OCI-LY1 (cell line): ENCODE data around the gene AMBRA1.

Source experiments
- H2AFZ ChIP-seq: fragments of 200-600 bp; sonication (generic), shearing (Covaris generic); 2 replicates; pipeline ENCODE4 v1.6.0; 2014; ENCODE audit warnings: antibody characterized with exemption, mild to moderate bottlenecking, low read length
- H3F3A ChIP-seq: fragments of 200-600 bp; sonication (generic), shearing (Covaris generic); 2 replicates; pipeline ENCODE4 v1.6.0; 2014; ENCODE audit warnings: mild to moderate bottlenecking, antibody characterized with exemption, low read length, moderate library complexity; ENCODE audit not compliant: insufficient read depth
- H3K27ac ChIP-seq: fragments of 200-600 bp; sonication (generic); 2 replicates; pipeline ENCODE4 v1.5.1; 2014; ENCODE audit warnings: low read length, mixed run types, mild to moderate bottlenecking, low read depth; ENCODE audit not compliant: poor library complexity, severe bottlenecking
- H3K27me3 ChIP-seq: fragments of 200-600 bp; sonication (generic); 2 replicates; pipeline ENCODE4 v1.6.0; 2014; ENCODE audit warnings: antibody characterized with exemption, mild to moderate bottlenecking, low read length, moderate library complexity; ENCODE audit not compliant: insufficient read depth
- H3K36me3 ChIP-seq: fragments of 200-600 bp; sonication (generic); 2 replicates; pipeline ENCODE4 v1.6.1; 2014; ENCODE audit warnings: mild to moderate bottlenecking, antibody characterized with exemption, low read length, moderate library complexity, mixed read lengths; ENCODE audit not compliant: insufficient read depth
- H3K4me1 ChIP-seq: fragments of 200-600 bp; sonication (generic); 2 replicates; pipeline ENCODE4 v1.5.1; 2014; ENCODE audit warnings: mild to moderate bottlenecking, low read length, moderate library complexity; ENCODE audit not compliant: insufficient read depth, severe bottlenecking
- H3K4me2 ChIP-seq: fragments of 200-600 bp; sonication (generic), shearing (Covaris generic); 2 replicates; pipeline ENCODE4 v1.6.1; 2014; ENCODE audit warnings: low read length
- H3K4me3 ChIP-seq: fragments of 200-600 bp; sonication (generic); 2 replicates; pipeline ENCODE4 v1.5.1; 2014; ENCODE audit warnings: low read length, low read depth, mild to moderate bottlenecking, mixed read lengths; ENCODE audit not compliant: poor library complexity, severe bottlenecking
- H3K79me2 ChIP-seq: fragments of 200-600 bp; shearing (Covaris generic); 2 replicates; pipeline ENCODE4 v1.6.1; 2016; ENCODE audit warnings: mixed run types, low read length, mixed read lengths; ENCODE audit not compliant: insufficient read depth
- H3K9ac ChIP-seq: fragments of 200-600 bp; sonication (generic), shearing (Covaris generic); 2 replicates; pipeline ENCODE4 v1.6.1; 2014; ENCODE audit warnings: mild to moderate bottlenecking, low read length, mixed read lengths
- H3K9me2 ChIP-seq: fragments of 200-600 bp; sonication (generic), shearing (Covaris generic); 2 replicates; pipeline ENCODE4 v1.6.1; 2014; ENCODE audit warnings: low read depth, mild to moderate bottlenecking, low read length, mixed read lengths
- H3K9me3 ChIP-seq: fragments of 200-600 bp; shearing (Covaris generic); 2 replicates; pipeline ENCODE4 v1.6.1; 2014; ENCODE audit warnings: low read length, mixed read lengths
- H4K20me1 ChIP-seq: fragments of 200-600 bp; sonication (generic), shearing (Covaris generic); 2 replicates; pipeline ENCODE4 v1.6.0; 2016; ENCODE audit warnings: mild to moderate bottlenecking, low read length; ENCODE audit not compliant: insufficient read depth
- CTCF ChIP-seq: fragments of 200-600 bp; sonication (generic), shearing (Covaris generic); IDR thresholded peaks from 2 replicates; pipeline ENCODE4 v1.5.1; 2017; ENCODE audit warnings: mild to moderate bottlenecking, antibody characterized with exemption, low read length, moderate library complexity, mixed read lengths
- EZH2 ChIP-seq: fragments of 200-600 bp; sonication (generic), shearing (Covaris generic); IDR thresholded peaks from 2 replicates; pipeline ENCODE4 v1.8.0; 2017; ENCODE audit warnings: borderline replicate concordance, mixed run types, mild to moderate bottlenecking, antibody characterized with exemption, low read length, moderate library complexity, mixed read lengths

The AMBRA1 gene

GRCh38 chr11:46480909-46481308 lies 112.9 kb downstream of the AMBRA1 start:
- H3K4me2 ChIP-seq: no peak overlapping the region
- no peaks in the 10 kb centered on the region for H3K9me3 ChIP-seq
- H3K9me2 ChIP-seq: no peaks in the 10 kb centered on the region
- H3K27ac ChIP-seq: no peak overlapping the region
- H3K9ac ChIP-seq: no peak overlapping the region
- no peaks in the 10 kb centered on the region for H3K4me1 ChIP-seq
- no peaks in the 10 kb centered on the region for H3K79me2 ChIP-seq
- H3K4me3 ChIP-seq: no peak overlapping the region
- H3K27me3 ChIP-seq: no peaks in the 10 kb centered on the region
- no peaks in the 10 kb centered on the region for H4K20me1 ChIP-seq
- H3F3A ChIP-seq: no peaks in the 10 kb centered on the region
- no peaks in the 10 kb centered on the region for H3K36me3 ChIP-seq
- TF ChIP-seq CTCF (no peak), EZH2 (no peak)
- H2AFZ ChIP-seq: no peak overlapping the region

GRCh38 chr11:46480166-46480726 lies 113.6 kb downstream of the AMBRA1 start:
- Histone ChIP-seq H3K4me1 (no peaks in the 10 kb centered on the region), H3F3A (no peaks in the 10 kb centered on the region), H3K79me2 (no peaks in the 10 kb centered on the region), H3K27me3 (no peaks in the 10 kb centered on the region), H3K9me3 (no peaks in the 10 kb centered on the region), H3K4me3 (no peak overlapping the region), H3K36me3 (no peaks in the 10 kb centered on the region), H3K9me2 (no peaks in the 10 kb centered on the region), H4K20me1 (no peaks in the 10 kb centered on the region), H3K9ac (no peak overlapping the region), H2AFZ (no peak overlapping the region), H3K27ac (no peak overlapping the region), H3K4me2 (no peak overlapping the region)
- TF ChIP-seq EZH2 (no peak), CTCF (no peak)

DNA sequence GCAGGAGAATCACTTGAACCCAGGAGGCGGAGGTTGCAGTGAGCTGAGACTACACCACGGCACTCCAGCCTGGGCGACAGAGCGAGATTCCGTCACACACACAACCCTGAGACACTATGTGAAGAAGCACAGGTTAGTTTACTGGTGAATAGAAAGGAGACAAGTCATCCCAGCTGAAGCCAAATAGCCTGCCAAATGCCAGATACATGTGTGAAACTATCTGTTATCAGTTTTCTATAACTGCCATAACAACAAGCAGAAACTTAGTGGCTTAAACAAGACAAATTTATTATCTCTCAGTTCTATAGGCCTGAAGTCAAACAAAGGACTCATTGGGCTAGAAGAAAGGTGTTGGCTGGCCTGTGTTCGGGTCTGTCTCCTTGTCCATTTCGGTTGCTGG lies 114.2 kb downstream of the AMBRA1 start:
- Histone ChIP-seq H3K79me2 (no peaks in the 10 kb centered on the region), H3K36me3 (no peaks in the 10 kb centered on the region), H3K27me3 (no peaks in the 10 kb centered on the region), H3F3A (no peaks in the 10 kb centered on the region), H3K9ac (no peak overlapping the region), H3K4me3 (no peak overlapping the region), H2AFZ (no peak overlapping the region), H3K4me2 (no peak overlapping the region), H4K20me1 (no peaks in the 10 kb centered on the region), H3K4me1 (no peaks in the 10 kb centered on the region), H3K27ac (no peak overlapping the region), H3K9me2 (no peaks in the 10 kb centered on the region), H3K9me3 (no peaks in the 10 kb centered on the region)
- TF ChIP-seq EZH2: no peak
- no peak for TF ChIP-seq CTCF
